Suprapubic skin (tissue), 4 donors: ENCODE data around the gene KSR2. TPM values are rescaled to one million over a fixed set of nuclear protein-coding genes. Genes with fewer than 3 reads are reported as not detected.

Experiments used
- DNase-seq, 2 donors: peaks; one replicate each; pipeline ENCODE4 v3.0.0-alpha.2; 2019; ENCODE audit warnings: low spot score in 2 of 2
- H3K27ac ChIP-seq: fragments of 200-600 bp; sonication (generic); one replicate; pipeline ENCODE4 v1.5.1; 2019
- H3K27me3 ChIP-seq: fragments of 200-600 bp; sonication (generic); one replicate; pipeline ENCODE4 v1.5.1; 2019
- H3K36me3 ChIP-seq: fragments of 200-600 bp; sonication (generic); one replicate; pipeline ENCODE4 v1.5.1; 2019
- H3K4me1 ChIP-seq: fragments of 200-600 bp; sonication (generic); one replicate; pipeline ENCODE4 v1.5.1; 2019
- H3K4me3 ChIP-seq: fragments of 200-600 bp; sonication (generic); one replicate; pipeline ENCODE4 v1.5.1; 2019; ENCODE audit warnings: mild to moderate bottlenecking
- H3K9me3 ChIP-seq: fragments of 200-600 bp; sonication (generic); one replicate; pipeline ENCODE4 v1.5.1; 2019
- EP300 ChIP-seq: sonication (generic); formaldehyde crosslinking; IDR thresholded peaks from one replicate; pipeline ENCODE4 v1.6.1; 2017; ENCODE audit warnings: antibody characterized with exemption
- POLR2A ChIP-seq, 2 donors: fragments of 450-650 bp; IDR thresholded peaks; one replicate each; pipeline ENCODE4 v1.6.1; 2017; ENCODE audit warnings: antibody characterized with exemption in 2 of 2, mild to moderate bottlenecking in 2 of 2, moderate library complexity in 2 of 2
- POLR2AphosphoS5 ChIP-seq, 3 donors: sonication (generic); formaldehyde crosslinking; IDR thresholded peaks; one replicate each; pipeline ENCODE4 v1.6.1; 2017; ENCODE audit warnings: antibody characterized with exemption in 3 of 3
- WGBS: methylation state at CpG from one replicate; pipeline ENCODE4 v1.1.5; 2018; 5-methylcytosine and 5-hydroxymethylcytosine counted together
- total RNA-seq, 4 donors: library from RNA; depleted of rRNA; stranded (reverse); fragments of >200 nt; gene quantifications; one replicate each; pipeline ENCODE4 v1.1.0, GENCODE V29; 2016
- TF ChIP-seq, protein P1 (sequence below), 2 donors: fragments of 200-600 bp in 1 of 2; fragments of 450-650 bp in 1 of 2; sonication (generic) in 1 of 2; IDR thresholded peaks; one replicate each; pipeline ENCODE4 v1.5.1; 2016 to 2019; ENCODE audit warnings: antibody characterized with exemption in 2 of 2, mild to moderate bottlenecking in 1 of 2, moderate library complexity in 1 of 2

KSR2 gene
- total RNA-seq = under 1 TPM in 3 of 4 donors, not detected in 1; 0.24 to 0.39 (median 0.38) TPM

DNA sequence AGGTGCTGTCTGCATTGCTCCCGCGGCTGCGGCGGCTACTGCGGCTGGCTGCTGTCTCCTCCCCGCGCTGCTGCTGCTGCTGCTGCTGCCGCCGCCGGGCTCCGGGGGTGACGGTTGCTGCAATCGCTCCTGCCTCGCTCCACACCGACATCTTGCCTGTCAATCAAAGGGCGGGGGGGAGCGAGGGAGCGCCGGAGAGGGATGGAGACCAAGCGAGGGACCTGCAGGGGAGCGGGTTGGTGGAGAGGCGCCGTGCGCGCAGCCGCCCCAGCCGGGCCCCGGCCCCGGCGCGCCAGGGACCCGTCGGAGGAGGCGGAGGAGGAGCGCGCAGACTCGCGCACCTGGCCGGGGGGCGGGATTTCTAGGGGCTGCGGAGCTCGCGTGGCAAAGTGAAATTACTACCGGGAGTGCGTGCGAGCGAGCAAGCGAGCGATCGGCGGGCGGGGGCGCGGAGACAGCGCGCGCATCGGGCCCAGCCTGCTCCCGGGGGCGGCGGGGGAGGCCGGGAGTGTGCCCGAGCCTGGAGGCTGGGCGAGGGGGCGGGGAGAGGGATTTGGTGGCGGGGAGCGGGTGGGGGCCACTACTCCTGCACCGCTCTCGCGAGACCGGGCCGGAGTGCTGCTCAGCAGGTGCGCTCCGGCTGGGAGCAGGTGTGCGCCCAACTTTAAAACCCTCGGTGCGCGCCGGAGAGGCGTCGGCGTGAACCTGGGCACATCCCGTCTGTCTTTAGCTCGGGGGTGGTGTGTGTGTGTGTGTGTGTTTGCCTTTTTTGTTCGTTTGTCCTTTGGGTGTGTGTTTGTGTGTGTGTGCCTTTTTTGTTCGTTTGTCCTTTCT is at the start of gene KSR2:
Gene KSR2 (minus strand): TSS at position 165 of the 834 bp plus-strand sequence. CDS start 735 bp downstream, outside the sequence.
- Histone ChIP-seq H3K27me3 (peaks cover 64% of the 10 kb centered on the region), H3K27ac (no peak within 1 kb of the TSS), H3K4me3 (peak within 1 kb of the TSS; percentile 51), H3K9me3 (peaks cover 7% of the 10 kb centered on the region), H3K4me1 (peaks cover 13% of the 10 kb centered on the region), H3K36me3 (no peaks in the 10 kb centered on the region)
- WGBS = under 1% methylated on average over 42 of the region's 86 CpGs
- TF ChIP-seq, protein P1, sequence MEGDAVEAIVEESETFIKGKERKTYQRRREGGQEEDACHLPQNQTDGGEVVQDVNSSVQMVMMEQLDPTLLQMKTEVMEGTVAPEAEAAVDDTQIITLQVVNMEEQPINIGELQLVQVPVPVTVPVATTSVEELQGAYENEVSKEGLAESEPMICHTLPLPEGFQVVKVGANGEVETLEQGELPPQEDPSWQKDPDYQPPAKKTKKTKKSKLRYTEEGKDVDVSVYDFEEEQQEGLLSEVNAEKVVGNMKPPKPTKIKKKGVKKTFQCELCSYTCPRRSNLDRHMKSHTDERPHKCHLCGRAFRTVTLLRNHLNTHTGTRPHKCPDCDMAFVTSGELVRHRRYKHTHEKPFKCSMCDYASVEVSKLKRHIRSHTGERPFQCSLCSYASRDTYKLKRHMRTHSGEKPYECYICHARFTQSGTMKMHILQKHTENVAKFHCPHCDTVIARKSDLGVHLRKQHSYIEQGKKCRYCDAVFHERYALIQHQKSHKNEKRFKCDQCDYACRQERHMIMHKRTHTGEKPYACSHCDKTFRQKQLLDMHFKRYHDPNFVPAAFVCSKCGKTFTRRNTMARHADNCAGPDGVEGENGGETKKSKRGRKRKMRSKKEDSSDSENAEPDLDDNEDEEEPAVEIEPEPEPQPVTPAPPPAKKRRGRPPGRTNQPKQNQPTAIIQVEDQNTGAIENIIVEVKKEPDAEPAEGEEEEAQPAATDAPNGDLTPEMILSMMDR (IDR thresholded peaks at IDR 0.05) = no peak
- TF ChIP-seq POLR2AphosphoS5 (IDR thresholded peaks at IDR 0.05) = no peak
- no peak for TF ChIP-seq EP300
- TF ChIP-seq POLR2A (IDR thresholded peaks at IDR 0.05) = no peak
- DNase-seq = peak in 1 of 2 donors; percentile 79

- Histone ChIP-seq H3K27ac (no peak overlapping the region), H3K27me3 (no peaks in the 10 kb centered on the region), H3K4me3 (no peak overlapping the region), H3K4me1 (peaks cover 21% of the 10 kb centered on the region), H3K36me3 (peaks cover 30% of the 10 kb centered on the region), H3K9me3 (no peaks in the 10 kb centered on the region)
- TF ChIP-seq, protein P1 (IDR thresholded peaks at IDR 0.05) = no peak
- TF ChIP-seq POLR2AphosphoS5 (IDR thresholded peaks at IDR 0.05) (no peak), EP300 (no peak), POLR2A (IDR thresholded peaks at IDR 0.05) (no peak)
- DNase-seq = no peak
Observed at GRCh38 chr12:118017926-118018325, 49.1 kb upstream of the KSR2 start.

DNA sequence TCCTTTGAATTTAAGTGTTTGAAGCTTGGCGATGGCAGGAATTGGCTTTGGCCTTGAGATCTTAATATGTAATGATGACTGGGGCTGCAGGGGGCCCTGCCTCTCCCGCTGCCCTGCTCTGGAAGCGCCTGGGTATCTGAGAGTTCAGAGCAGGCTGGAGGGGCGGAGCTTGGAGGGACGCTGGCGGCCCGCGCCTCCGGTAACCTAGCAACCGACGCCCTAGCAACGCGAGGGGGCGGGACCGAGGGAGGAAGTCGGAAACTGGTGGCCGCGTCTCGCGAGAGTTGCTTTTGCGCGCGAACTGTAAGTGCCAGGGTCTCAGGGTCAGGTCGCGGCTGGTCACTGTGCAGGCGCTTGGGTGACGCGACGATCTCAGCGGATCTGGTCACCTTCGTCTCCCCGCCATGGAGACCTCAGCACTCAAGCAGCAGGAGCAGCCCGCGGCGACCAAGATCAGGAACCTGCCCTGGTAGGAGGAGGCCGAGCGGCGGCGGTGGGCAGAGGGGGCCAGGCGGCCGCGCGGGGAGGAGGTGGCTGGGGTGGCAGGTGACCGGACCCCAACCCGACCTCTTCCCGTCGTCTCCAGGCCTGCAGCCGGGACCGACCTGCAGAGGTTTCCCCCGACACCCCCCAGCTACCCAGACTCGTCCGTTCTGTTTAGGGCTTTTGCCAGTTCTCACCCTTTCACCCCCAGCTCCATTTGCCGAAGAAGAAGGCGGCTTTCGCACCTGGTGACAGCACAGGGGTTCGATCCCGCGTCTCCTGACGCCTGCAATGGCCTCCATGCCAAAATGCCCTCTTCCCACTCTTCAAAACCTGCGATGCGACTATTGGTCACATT is 47.9 kb upstream of the KSR2 start, which contains the start of gene RFC5:
Gene RFC5 (plus strand): TSS at position 280 of the 841 bp plus-strand sequence. CDS start 125 bp downstream, at position 405.
- peaks cover 22% of the 10 kb centered on the region for H3K36me3 ChIP-seq
- DNase-seq = peak; percentile 98 to 99
- no peaks in the 10 kb centered on the region for H3K9me3 ChIP-seq
- H3K4me1 ChIP-seq = peaks cover 21% of the 10 kb centered on the region
- WGBS = under 1% methylated on average over 29 of the region's 61 CpGs
- TF ChIP-seq POLR2AphosphoS5 (IDR thresholded peaks at IDR 0.05) (peak in 1 of 3 donors; percentile 74), POLR2A (IDR thresholded peaks at IDR 0.05) (no peak)
- no peaks in the 10 kb centered on the region for H3K27me3 ChIP-seq
- no peak within 1 kb of the TSS for H3K27ac ChIP-seq
- peak within 1 kb of the TSS; percentile 82 for H3K4me3 ChIP-seq

- H3K27me3 ChIP-seq = no peaks in the 10 kb centered on the region
- peaks cover 19% of the 10 kb centered on the region for H3K36me3 ChIP-seq
- no peak for TF ChIP-seq EP300
- TF ChIP-seq, protein P1 (IDR thresholded peaks at IDR 0.05) = no peak
- TF ChIP-seq POLR2AphosphoS5 (IDR thresholded peaks at IDR 0.05) = no peak
- TF ChIP-seq POLR2A (IDR thresholded peaks at IDR 0.05) = no peak
- DNase-seq = no peak
- peaks cover 21% of the 10 kb centered on the region for H3K4me1 ChIP-seq
- H3K27ac ChIP-seq = no peak overlapping the region
- H3K9me3 ChIP-seq = no peaks in the 10 kb centered on the region
- 38% methylated on average over 9 of the region's 9 CpGs for WGBS
- H3K4me3 ChIP-seq = peak overlapping the region; percentile 82
Observed at GRCh38 chr12:118015944-118016343, 47.2 kb upstream of the KSR2 start.

DNA sequence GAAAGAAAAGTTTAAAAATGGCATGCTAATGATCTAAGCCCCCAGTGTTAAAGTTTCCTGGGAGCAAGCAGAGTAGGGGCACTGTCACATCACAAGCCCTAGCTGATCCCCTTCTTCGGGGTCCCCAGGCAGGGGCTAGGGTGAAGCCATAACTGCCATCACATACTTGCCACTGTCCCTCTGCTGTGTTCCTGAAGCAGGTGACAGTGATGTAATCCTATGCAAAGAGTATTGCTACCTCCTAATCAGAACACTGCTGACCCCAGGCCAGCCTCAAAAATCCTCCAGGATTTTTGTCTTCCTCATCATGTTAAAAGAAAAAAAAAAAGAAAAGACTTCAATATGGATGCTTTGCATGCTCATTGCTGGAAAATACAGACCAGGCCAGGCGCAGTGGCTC is 46.5 kb upstream of the KSR2 start:
- WGBS = 100% methylated on average over 2 of the region's 2 CpGs
- Histone ChIP-seq H3K9me3 (no peaks in the 10 kb centered on the region), H3K4me3 (no peak overlapping the region), H3K36me3 (peaks cover 12% of the 10 kb centered on the region), H3K27me3 (no peaks in the 10 kb centered on the region), H3K4me1 (peaks cover 21% of the 10 kb centered on the region), H3K27ac (no peak overlapping the region)
- TF ChIP-seq POLR2AphosphoS5 (IDR thresholded peaks at IDR 0.05) (no peak), EP300 (no peak), POLR2A (IDR thresholded peaks at IDR 0.05) (no peak)
- TF ChIP-seq, protein P1 (IDR thresholded peaks at IDR 0.05) = no peak
- no peak for DNase-seq
